Thoracic aorta (tissue), 2 donors: ENCODE results near the gene TRAPPC2L. TPM values are rescaled to one million over a fixed set of nuclear protein-coding genes. Genes with fewer than 3 reads are reported as not detected.

Experiments
- ATAC-seq: fragments of 150-250 bp; one replicate; pipeline ENCODE4 v1.8.0; 2017; ENCODE audit warnings: low read depth; ENCODE audit not compliant: insufficient number of reproducible peaks, low FRiP score
- DNase-seq: peaks from one replicate; pipeline ENCODE4 v3.0.0-alpha.2; 2020; ENCODE audit warnings: low spot score
- H3K27ac ChIP-seq, 2 donors: fragments of 200-600 bp; sonication (generic); 1 replicate in 1 of 2; 2 replicates in 1 of 2; pipeline ENCODE4 v1.5.1; 2016; ENCODE audit warnings: mild to moderate bottlenecking in 2 of 2, moderate library complexity in 2 of 2
- H3K27me3 ChIP-seq: fragments of 200-600 bp; sonication (generic); replicated peaks from 2 replicates; pipeline ENCODE4 v1.6.0; 2016; ENCODE audit warnings: mild to moderate bottlenecking; ENCODE audit not compliant: insufficient read depth
- H3K36me3 ChIP-seq: fragments of 200-600 bp; sonication (generic); one replicate; pipeline ENCODE4 v1.5.1; 2016
- H3K4me1 ChIP-seq, 2 donors: fragments of 200-600 bp; sonication (generic); 1 replicate in 1 of 2; 2 replicates in 1 of 2; pipeline versions ENCODE4 v1.5.1 to v1.6.0; 2016; ENCODE audit warnings: low read depth in 2 of 2, mild to moderate bottlenecking in 1 of 2; ENCODE audit not compliant: control insufficient read depth in 1 of 2
- H3K4me3 ChIP-seq: fragments of 200-600 bp; sonication (generic); 2 replicates; pipeline ENCODE4 v1.5.1; 2016; ENCODE audit warnings: mild to moderate bottlenecking
- H3K9me3 ChIP-seq: fragments of 200-600 bp; sonication (generic); 2 replicates; pipeline ENCODE4 v1.5.1; 2016
- total RNA-seq, 2 donors: library from RNA; depleted of rRNA; stranded (reverse); fragments of >200 nt; gene quantifications; one replicate each; pipeline versions ENCODE4 v1.1.0 to v1.2.3, GENCODE V29; 2016
- TF ChIP-seq, protein P1 (sequence below): fragments of 200-600 bp; sonication (generic); IDR thresholded peaks from one replicate; pipeline ENCODE4 v1.5.1; 2019; ENCODE audit warnings: antibody characterized with exemption

TRAPPC2L gene
- 10 to 100 TPM; 12.4 to 31.4 TPM for total RNA-seq

GRCh38 chr16:88856828-88857727 is at the start of gene TRAPPC2L, which contains the start of gene GALNS:
Gene TRAPPC2L, plus strand, starts transcription at chr16:88857127. Its CDS starts 24 bp downstream, at chr16:88857151.
Gene GALNS, minus strand, starts transcription at chr16:88856947. Its CDS starts 70 bp downstream, at chr16:88856877.
- DNase-seq, result peak; percentile 98
- ATAC-seq, result peak; percentile 97
- Histone ChIP-seq H3K4me1 (peaks cover 21 to 25% of the 10 kb centered on the region in 2 donors), H3K4me3 (peak within 1 kb of the TSS; percentile 91), H3K9me3 (no peaks in the 10 kb centered on the region), H3K36me3 (peaks cover 25% of the 10 kb centered on the region), H3K27ac (peak within 1 kb of the TSS; percentile 67 to 71), H3K27me3 (no peaks in the 10 kb centered on the region)
- TF ChIP-seq, protein P1, sequence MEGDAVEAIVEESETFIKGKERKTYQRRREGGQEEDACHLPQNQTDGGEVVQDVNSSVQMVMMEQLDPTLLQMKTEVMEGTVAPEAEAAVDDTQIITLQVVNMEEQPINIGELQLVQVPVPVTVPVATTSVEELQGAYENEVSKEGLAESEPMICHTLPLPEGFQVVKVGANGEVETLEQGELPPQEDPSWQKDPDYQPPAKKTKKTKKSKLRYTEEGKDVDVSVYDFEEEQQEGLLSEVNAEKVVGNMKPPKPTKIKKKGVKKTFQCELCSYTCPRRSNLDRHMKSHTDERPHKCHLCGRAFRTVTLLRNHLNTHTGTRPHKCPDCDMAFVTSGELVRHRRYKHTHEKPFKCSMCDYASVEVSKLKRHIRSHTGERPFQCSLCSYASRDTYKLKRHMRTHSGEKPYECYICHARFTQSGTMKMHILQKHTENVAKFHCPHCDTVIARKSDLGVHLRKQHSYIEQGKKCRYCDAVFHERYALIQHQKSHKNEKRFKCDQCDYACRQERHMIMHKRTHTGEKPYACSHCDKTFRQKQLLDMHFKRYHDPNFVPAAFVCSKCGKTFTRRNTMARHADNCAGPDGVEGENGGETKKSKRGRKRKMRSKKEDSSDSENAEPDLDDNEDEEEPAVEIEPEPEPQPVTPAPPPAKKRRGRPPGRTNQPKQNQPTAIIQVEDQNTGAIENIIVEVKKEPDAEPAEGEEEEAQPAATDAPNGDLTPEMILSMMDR, result no peak

- no peaks in the 10 kb centered on the region for H3K9me3 ChIP-seq
- H3K4me3 ChIP-seq, result no peak overlapping the region
- peaks cover 11 to 41% of the 10 kb centered on the region in 2 donors for H3K4me1 ChIP-seq
- peaks cover 11% of the 10 kb centered on the region for H3K36me3 ChIP-seq
- ATAC-seq (no peak), DNase-seq (no peak)
- no peaks in the 10 kb centered on the region for H3K27me3 ChIP-seq
- no peak overlapping the region for H3K27ac ChIP-seq
- TF ChIP-seq, protein P1, result no peak
Measured at GRCh38 chr16:88807142-88807625, 49.7 kb upstream of the TRAPPC2L start.

- peaks cover 11 to 41% of the 10 kb centered on the region in 2 donors for H3K4me1 ChIP-seq
- H3K27ac ChIP-seq, result no peak overlapping the region
- no peak overlapping the region for H3K4me3 ChIP-seq
- DNase-seq (no peak), ATAC-seq (no peak)
- TF ChIP-seq, protein P1, result no peak
- peaks cover 11% of the 10 kb centered on the region for H3K36me3 ChIP-seq
- H3K9me3 ChIP-seq, result no peaks in the 10 kb centered on the region
- no peaks in the 10 kb centered on the region for H3K27me3 ChIP-seq
Measured at GRCh38 chr16:88807626-88808453, 49.1 kb upstream of the TRAPPC2L start.

DNA sequence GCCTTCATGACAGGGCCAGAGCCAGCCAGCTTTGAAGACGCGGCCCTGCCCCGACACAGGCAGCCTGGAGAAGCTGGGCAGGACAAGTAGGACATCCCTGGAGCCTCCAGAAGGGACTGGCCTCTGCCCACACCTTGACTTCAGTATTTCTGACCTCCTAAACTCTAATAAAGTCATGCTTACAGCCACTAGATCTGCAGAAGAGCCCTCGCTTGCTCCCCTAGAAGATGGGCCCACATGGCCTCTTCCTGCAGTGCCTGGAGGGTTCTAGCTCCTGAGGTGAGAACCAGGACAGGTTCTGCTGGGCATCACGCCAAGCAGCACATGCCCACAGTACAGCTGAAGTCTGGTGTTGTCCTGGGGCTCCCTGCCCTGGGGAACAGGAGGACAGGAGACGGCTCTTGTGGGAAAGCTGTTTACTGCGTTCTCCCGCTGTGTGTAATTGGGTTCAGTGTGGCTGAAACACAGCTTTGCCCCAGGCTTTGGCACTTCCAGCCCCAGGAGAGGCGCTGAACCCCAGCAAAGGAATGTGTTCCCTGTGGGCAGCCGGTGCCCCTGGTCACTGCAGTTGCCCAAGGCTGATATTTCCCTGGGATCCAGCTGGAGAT is 47.8 kb upstream of the TRAPPC2L start:
- DNase-seq (no peak), ATAC-seq (no peak)
- no peak overlapping the region for H3K27ac ChIP-seq
- peaks cover 11% of the 10 kb centered on the region for H3K36me3 ChIP-seq
- TF ChIP-seq, protein P1, result no peak
- no peaks in the 10 kb centered on the region for H3K9me3 ChIP-seq
- H3K4me1 ChIP-seq, result peaks cover 11 to 41% of the 10 kb centered on the region in 2 donors
- H3K27me3 ChIP-seq, result no peaks in the 10 kb centered on the region
- H3K4me3 ChIP-seq, result no peak overlapping the region
